Measurements from ENCODE around the gene KIAA1958.

GRCh38 chr9:112484607-112485006 is 2.0 kb upstream of the KIAA1958 start:
- TF ChIP-seq, protein P1, sequence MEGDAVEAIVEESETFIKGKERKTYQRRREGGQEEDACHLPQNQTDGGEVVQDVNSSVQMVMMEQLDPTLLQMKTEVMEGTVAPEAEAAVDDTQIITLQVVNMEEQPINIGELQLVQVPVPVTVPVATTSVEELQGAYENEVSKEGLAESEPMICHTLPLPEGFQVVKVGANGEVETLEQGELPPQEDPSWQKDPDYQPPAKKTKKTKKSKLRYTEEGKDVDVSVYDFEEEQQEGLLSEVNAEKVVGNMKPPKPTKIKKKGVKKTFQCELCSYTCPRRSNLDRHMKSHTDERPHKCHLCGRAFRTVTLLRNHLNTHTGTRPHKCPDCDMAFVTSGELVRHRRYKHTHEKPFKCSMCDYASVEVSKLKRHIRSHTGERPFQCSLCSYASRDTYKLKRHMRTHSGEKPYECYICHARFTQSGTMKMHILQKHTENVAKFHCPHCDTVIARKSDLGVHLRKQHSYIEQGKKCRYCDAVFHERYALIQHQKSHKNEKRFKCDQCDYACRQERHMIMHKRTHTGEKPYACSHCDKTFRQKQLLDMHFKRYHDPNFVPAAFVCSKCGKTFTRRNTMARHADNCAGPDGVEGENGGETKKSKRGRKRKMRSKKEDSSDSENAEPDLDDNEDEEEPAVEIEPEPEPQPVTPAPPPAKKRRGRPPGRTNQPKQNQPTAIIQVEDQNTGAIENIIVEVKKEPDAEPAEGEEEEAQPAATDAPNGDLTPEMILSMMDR (IDR thresholded peaks at IDR 0.05 in 8 of 11, conservative IDR thresholded peaks at IDR 0.05 in 3 of 11) = no peak
- TF ChIP-seq POLR2AphosphoS5 (IDR thresholded peaks at IDR 0.05) = no peak
- TF ChIP-seq POLR2A (IDR thresholded peaks at IDR 0.05) = no peak
